CD4-positive, alpha-beta T cell treated with Interleukin-2 at 100 ng/mL for 4 hours (primary cell): ENCODE results near the gene DCTPP1.
"Not testable (repeated sequence)": the region's sequence is repeated elsewhere in the genome, so short reads cannot be mapped to it uniquely, and the experiment has no call there.

ENCODE experiments used
- DNase-seq: peaks from one replicate; pipeline ENCODE4 v3.0.0-alpha.2; 2020; ENCODE audit warnings: low spot score

DCTPP1 gene

DNA sequence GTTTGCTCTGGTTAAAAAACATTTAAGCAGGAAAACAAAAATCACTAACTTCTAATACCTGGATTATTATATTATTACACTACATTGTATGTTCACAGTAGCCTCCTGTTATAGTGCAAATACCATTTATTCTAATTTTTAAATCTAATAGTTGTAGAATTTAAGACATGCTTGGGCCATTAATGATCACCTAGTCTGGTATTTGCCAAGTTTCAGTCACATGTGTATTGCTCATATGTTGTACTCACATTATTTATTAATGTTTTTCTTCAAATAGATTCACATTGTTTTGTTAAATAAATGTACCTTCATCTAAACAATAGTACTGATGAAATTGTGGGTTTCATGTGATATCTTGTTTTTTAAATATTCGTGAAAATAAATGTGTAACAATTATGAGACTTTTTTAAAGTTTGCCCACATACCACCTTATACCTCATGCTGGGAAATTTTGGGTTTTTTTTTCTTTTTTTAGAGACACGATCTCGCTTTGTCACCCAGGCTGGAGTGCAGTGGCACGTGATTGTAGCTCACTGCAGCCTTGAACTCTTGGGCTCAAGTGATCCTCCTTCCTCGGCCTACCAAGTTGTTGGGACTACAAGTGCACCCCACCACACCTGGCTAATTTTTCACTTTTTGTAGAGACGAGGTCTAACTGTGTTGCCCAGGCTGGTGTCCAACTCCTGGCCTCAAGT, 16.6 kb downstream of the DCTPP1 start:
- no peak for DNase-seq

DNA sequence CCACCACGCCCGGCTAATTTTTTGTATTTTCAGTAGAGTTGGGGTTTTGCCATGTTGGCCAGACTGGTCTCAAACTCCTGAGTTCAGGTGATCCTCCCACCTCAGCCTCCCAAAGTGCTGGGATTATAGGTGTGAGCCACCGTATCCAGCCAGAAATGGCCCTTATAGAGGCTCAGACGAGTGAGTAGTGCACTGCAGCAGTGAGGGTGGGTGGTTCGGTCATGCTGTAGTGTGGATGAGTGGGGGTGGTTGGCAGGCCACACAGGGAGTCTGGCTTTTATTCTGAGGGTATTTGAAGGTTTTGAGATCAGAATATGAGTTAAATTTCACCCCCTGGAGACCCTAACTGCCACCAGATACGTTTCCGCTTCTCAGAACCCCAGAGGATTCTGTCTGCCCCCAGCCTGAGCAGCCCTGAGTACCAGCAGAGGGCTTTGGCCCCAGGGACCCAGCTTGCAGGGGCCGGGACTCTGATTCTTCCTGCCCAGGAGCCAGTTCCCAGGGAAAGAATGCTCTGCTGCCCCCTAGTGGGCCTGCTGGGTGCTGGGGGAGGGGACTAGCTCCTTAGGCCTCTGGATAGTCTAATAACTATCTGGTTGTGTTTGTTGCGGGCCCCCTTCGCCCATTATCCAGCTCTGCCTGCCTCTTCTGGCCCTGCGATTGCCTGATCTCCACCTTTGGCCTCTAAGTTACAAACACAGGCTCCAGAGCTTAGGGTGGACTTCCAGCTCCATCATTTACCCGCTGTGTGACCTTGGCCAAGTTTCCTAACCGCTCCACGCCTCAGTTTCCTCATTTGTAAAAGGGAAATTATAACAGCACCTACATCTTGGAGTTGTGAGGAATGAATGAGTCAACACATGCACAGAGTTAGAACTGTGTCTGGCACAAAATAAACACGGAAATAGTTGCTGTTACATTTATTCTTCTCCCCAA, 20.4 kb downstream of the DCTPP1 start:
- peak; percentile 94 for DNase-seq

DNA sequence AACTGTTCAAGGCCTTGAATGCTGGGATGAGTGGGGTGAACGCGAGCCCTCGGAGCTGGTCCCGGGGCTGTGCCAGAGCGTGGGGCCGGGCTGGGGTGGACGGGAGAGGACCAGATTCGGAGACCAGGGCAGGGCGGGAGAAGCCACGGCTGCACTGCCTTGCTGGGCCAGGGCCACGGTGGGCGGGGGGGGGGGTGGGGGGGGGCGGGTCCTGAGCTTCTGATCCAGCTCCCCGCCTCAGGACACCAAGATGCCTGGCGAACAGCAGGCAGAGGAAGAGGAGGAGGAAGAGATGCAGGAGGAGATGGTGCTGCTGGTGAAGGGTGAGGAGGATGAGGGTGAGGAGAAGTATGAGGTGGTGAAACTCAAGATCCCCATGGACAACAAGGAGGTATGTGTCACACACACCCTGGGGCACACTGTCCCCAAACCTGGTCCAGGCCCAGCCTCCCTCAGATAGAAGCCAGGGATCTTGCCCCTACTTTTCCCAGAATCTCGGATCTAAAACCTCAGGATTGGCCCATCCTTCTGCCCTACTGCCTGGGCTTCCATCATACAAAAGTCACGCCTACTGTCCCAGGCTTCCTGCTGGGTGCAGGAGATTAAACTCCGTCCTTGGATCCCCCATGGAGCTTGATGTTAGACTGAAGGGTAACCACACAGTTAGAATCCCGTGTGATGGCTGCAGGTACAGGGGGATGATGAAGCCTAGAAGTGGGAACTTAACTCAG, 21.9 kb downstream of the DCTPP1 start:
- no peak for DNase-seq

GRCh38 chr16:30407102-30407803, 22.6 kb downstream of the DCTPP1 start, which contains the start of gene ZNF771:
Gene ZNF771, plus strand, starts transcription at chr16:30407606. Its CDS starts 448 bp downstream, at chr16:30408054.
- peak; percentile 89 for DNase-seq

- DNase-seq: no peak
These were observed 23.1 kb downstream of the DCTPP1 start for GRCh38 chr16:30406795-30407101.

- no peak for DNase-seq
These were observed 27.9 kb downstream of the DCTPP1 start for GRCh38 chr16:30401768-30402425.

- no peak for DNase-seq
These were observed 30.2 kb downstream of the DCTPP1 start for GRCh38 chr16:30399435-30400186.

DNA sequence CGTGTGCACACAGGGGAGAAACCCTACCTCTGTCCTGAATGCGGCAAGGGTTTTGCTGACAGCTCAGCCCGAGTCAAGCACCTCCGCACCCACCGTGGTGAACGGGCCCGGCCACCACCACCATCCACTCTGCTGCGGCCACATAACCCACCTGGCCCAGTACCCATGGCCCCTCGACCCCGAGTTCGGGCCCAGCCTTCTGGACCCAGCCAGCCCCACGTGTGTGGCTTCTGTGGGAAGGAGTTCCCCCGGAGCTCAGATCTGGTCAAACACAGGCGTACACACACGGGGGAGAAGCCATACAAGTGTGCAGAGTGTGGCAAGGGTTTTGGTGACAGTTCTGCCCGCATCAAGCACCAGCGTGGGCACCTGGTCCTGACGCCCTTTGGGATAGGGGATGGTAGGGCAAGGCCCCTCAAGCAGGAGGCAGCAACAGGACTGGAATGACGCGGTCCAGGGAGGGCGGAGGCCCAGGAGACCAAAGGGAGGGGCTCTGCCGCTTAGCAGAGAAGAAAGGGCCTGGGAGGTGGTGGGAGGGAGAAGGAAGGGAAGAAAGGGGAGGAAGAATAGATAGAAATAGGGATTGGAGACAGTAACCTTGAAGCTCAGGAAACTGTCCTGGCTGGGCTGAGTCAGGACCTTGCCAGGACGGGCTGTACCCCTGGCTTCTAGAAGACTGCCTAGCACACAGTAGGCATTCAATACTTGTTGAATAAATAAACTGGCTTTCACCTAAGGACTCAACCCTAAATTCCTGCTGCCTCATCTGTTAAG, 31.0 kb downstream of the DCTPP1 start:
- no peak for DNase-seq

DNA sequence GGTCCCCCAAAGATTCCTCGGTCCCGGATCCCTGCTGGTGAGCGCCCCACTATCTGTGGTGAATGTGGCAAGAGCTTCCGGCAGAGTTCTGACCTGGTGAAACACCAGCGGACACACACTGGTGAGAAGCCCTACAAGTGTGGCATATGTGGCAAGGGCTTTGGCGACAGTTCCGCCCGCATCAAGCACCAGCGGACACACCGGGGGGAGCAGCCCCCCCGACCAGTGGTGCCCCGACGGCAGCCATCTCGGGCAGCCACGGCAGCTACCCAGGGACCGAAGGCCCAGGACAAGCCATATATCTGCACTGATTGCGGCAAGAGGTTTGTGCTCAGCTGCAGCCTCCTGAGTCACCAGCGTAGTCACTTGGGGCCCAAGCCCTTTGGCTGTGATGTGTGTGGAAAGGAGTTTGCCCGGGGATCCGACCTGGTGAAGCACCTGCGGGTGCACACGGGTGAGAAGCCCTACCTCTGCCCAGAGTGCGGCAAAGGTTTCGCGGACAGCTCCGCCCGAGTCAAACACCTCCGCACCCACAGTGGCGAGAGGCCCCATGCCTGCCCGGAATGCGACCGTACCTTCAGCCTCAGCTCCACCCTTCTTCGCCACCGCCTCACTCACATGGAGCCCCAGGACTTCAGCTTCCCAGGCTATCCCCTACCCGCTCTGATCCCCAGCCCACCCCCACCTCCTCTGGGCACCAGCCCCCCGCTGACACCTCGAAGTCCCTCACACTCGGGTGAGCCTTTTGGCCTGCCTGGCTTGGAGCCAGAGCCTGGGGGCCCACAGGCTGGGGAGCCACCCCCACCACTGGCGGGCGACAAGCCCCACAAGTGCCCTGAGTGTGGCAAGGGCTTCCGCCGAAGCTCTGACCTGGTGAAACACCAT, 31.8 kb downstream of the DCTPP1 start:
- no peak for DNase-seq

- DNase-seq: no peak
These were observed 32.8 kb downstream of the DCTPP1 start for GRCh38 chr16:30397056-30397455.

DNA sequence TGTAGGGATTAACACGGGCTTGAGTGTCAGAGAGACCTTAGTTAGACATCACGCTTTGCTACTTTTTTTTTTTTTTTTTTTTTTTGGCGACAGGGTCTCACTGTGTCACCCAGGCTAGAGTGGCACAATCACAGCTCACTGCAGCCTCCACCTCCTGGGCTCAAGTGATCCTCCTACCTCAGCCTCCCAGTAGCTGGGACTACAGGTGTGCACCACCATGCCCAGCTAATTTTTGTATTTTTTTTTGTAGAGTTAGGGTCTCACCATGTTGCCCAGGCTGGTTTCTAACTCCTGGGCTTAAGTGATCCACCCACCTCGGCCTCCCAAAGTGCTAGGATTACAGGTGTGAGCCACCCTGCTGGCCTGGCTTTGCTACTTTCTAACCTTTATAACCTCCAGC, 33.2 kb downstream of the DCTPP1 start:
- not testable (repeated sequence) for DNase-seq

DNA sequence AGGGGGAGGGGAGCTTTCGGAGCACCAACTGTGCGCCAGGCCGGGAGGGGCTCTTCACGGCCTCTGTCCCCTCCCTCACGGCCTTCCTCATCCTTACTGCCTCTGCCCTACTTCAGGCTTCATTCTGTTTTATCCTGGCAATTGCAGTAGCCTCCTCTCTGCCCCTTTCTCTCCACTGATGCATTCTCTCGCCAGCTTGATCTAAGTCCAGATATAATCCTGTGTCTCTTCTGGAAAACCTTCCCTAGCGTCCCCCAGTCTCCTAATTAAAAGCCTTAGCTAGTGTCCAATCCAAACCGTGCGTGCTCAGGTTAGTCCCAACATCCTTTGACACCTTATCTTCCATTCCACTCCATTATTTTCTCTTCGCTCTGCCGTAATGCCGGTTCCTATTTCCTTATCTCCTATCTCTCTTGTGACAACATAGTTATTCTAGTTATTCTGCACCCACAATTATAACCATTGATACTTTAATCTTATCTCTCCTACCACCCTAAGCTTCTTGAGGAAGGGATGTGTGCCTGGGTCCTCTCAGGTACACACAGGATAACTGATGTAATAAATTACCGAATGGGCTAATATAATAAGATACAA, 33.7 kb downstream of the DCTPP1 start:
- no peak for DNase-seq

- DNase-seq: peak; percentile 69
These were observed 34.5 kb downstream of the DCTPP1 start, which contains the start of gene ZNF48 for GRCh38 chr16:30395155-30395991. Gene ZNF48, plus strand, starts transcription at chr16:30395420. Its CDS starts 375 bp downstream, at chr16:30395795.

DNA sequence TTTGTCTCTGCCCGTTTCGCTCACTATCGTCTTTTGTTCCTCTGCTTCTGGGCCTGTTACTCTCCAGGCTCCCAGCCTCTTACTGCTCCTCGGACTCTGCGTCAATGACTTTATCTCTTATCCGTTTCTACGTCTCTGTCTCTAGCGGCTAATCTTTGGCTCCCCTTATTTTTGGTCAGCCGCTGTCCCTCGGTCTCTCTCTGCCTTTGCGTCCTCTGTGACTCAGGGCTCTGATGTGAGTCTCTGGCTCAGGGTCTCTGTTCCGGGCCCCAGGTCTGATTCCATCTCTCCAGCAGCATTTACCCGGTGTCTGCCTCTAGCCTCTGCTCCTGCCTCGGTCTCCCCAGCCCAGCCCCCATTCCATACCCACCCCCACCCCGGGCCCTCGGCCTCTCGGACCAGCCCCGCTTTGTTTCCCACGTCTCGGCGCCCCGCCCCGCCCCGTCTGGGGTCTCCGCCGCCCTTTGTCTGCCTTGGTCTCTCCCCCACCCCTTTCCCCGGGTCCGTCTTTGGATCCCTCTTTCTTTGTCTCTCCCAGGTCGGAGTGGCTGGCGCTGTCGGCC, 35.2 kb downstream of the DCTPP1 start:
- DNase-seq: no peak

DNA sequence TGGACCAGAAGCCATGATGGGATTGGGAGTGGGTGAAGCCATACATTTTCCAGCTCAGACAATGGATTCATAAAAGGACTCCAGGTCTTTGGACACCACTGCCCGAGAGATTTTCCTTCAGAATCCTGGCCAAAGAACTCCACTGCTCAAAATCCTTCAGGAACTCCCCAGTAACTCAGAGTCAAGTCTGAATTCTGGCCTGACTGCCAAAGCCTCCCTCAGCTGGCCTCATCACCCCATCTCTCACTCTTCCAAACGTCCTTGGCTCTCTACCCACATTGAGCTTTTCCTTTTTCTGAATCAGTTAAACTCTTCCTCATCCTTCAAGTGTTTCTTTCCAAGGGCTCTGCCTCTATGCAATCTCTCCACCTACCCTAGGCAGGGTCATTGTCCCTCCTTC, 46.3 kb downstream of the DCTPP1 start:
- DNase-seq: no peak

- DNase-seq: peak; percentile 81
These were observed 47.5 kb downstream of the DCTPP1 start, which contains the start of gene SEPTIN1 for GRCh38 chr16:30382111-30382881. Gene SEPTIN1, minus strand, starts transcription at chr16:30382561. Its CDS starts 19 bp downstream, at chr16:30382542.
